SK-N-SH treated with all-trans-retinoic acid at 6 μM for 48 hours (cell line): ENCODE measurements around the gene LIAS.

Experiments
- ATAC-seq: fragments of 200-7000 bp; cut with Tn5 transposase; 3 replicates; pipeline ENCODE4 v1.9.1; 2020; ENCODE audit warnings: mild to moderate bottlenecking, moderate library complexity
- ARNTL ChIP-seq: fragments of 450-650 bp; formaldehyde crosslinking; IDR thresholded peaks from 2 replicates; pipeline ENCODE4 v1.5.0; 2020; ENCODE audit warnings: low read depth, mild to moderate bottlenecking, moderate library complexity, borderline replicate concordance
- BACH2 ChIP-seq: fragments of 250-450 bp; sonication (Bioruptor Pico); IDR thresholded peaks from 2 replicates; pipeline ENCODE4 v1.9.0; 2021; ENCODE audit warnings: mild to moderate bottlenecking, borderline replicate concordance
- CREB5 ChIP-seq: fragments of 250-450 bp; sonication (Bioruptor Pico); IDR thresholded peaks from 2 replicates; pipeline ENCODE4 v1.5.1; 2020; ENCODE audit warnings: low read depth, mild to moderate bottlenecking, moderate library complexity
- CSDC2 ChIP-seq: fragments of 250-450 bp; sonication (Bioruptor Pico); IDR thresholded peaks from 2 replicates; pipeline ENCODE4 v1.5.0; 2020; ENCODE audit warnings: mild to moderate bottlenecking, moderate library complexity
- CSRNP3 ChIP-seq: fragments of 250-450 bp; sonication (Bioruptor Pico); IDR thresholded peaks from 2 replicates; pipeline ENCODE4 v1.5.1; 2021; ENCODE audit warnings: mild to moderate bottlenecking, moderate library complexity
- ESRRG ChIP-seq: fragments of 250-450 bp; sonication (Bioruptor Pico); IDR thresholded peaks from 2 replicates; pipeline ENCODE4 v1.6.1; 2021; ENCODE audit warnings: mild to moderate bottlenecking
- GLIS3 ChIP-seq: fragments of 250-450 bp; sonication (Bioruptor Pico); IDR thresholded peaks from 2 replicates; pipeline ENCODE4 v1.5.0; 2020; ENCODE audit warnings: mild to moderate bottlenecking, moderate library complexity
- OSR1 ChIP-seq: fragments of 250-450 bp; sonication (Bioruptor Pico); IDR thresholded peaks from 2 replicates; pipeline ENCODE4 v1.8.0; 2022; ENCODE audit warnings: moderate library complexity, mild to moderate bottlenecking, inconsistent platforms
- POU6F1 ChIP-seq: fragments of 250-450 bp; sonication (Bioruptor Pico); IDR thresholded peaks from 2 replicates; pipeline ENCODE4 v1.8.0; 2021; ENCODE audit warnings: low read depth, mild to moderate bottlenecking, moderate library complexity, borderline replicate concordance
- PPARA ChIP-seq: fragments of 250-450 bp; sonication (Bioruptor Pico); IDR thresholded peaks from 2 replicates; pipeline ENCODE4 v1.5.0; 2020; ENCODE audit warnings: mild to moderate bottlenecking, borderline replicate concordance
- RARB ChIP-seq: fragments of 250-450 bp; sonication (Bioruptor Pico); IDR thresholded peaks from 2 replicates; pipeline ENCODE4 v1.8.0; 2021; ENCODE audit warnings: mild to moderate bottlenecking, moderate library complexity
- SNAI2 ChIP-seq: fragments of 250-450 bp; sonication (Bioruptor Pico); IDR thresholded peaks from 2 replicates; pipeline ENCODE4 v1.5.0; 2020; ENCODE audit warnings: mild to moderate bottlenecking, moderate library complexity
- TOX ChIP-seq: fragments of 250-450 bp; sonication (Bioruptor Pico); IDR thresholded peaks from 2 replicates; pipeline ENCODE4 v1.8.0; 2021; ENCODE audit warnings: mild to moderate bottlenecking, moderate library complexity, borderline replicate concordance
- TSHZ2 ChIP-seq: fragments of 250-450 bp; sonication (Bioruptor Pico); IDR thresholded peaks from 2 replicates; pipeline ENCODE4 v1.5.0; 2020; ENCODE audit warnings: mild to moderate bottlenecking, moderate library complexity
- ZC3H10 ChIP-seq: fragments of 250-450 bp; sonication (Bioruptor Pico); IDR thresholded peaks from 2 replicates; pipeline ENCODE4 v1.5.1; 2021; ENCODE audit warnings: mild to moderate bottlenecking, moderate library complexity
- ZFP3 ChIP-seq: fragments of 250-450 bp; sonication (Bioruptor Pico); IDR thresholded peaks from 2 replicates; pipeline ENCODE4 v1.5.0; 2020; ENCODE audit warnings: mild to moderate bottlenecking, moderate library complexity
- ZFP30 ChIP-seq: fragments of 450-650 bp; formaldehyde crosslinking; IDR thresholded peaks from 2 replicates; pipeline ENCODE4 v1.5.0; 2022; ENCODE audit warnings: mild to moderate bottlenecking, moderate library complexity
- ZNF70 ChIP-seq: fragments of 450-650 bp; formaldehyde crosslinking; IDR thresholded peaks from 2 replicates; pipeline ENCODE4 v1.5.0; 2020; ENCODE audit warnings: mild to moderate bottlenecking, moderate library complexity
- ZNF8 ChIP-seq: fragments of 450-650 bp; formaldehyde crosslinking; IDR thresholded peaks from 2 replicates; pipeline ENCODE4 v1.5.0; 2020; ENCODE audit warnings: mild to moderate bottlenecking, moderate library complexity

LIAS gene

GRCh38 chr4:39502019-39502663, 43.3 kb downstream of the LIAS start:
- ATAC-seq, result peak; percentile 93
- TF ChIP-seq PPARA (CRISPR knock-in tag) (no peak), POU6F1 (CRISPR knock-in tag) (no peak), ZNF8 (CRISPR knock-in tag) (no peak), SNAI2 (CRISPR knock-in tag) (no peak), ZNF70 (CRISPR knock-in tag) (no peak), ARNTL (CRISPR knock-in tag) (no peak), RARB (CRISPR knock-in tag) (no peak), CSDC2 (CRISPR knock-in tag) (no peak), ZFP3 (no peak), ZFP30 (CRISPR knock-in tag) (no peak), BACH2 (CRISPR knock-in tag) (no peak)
- TF ChIP-seq, all 23 proteins: peak for 0

GRCh38 chr4:39502664-39503035, 43.8 kb downstream of the LIAS start:
- peak; percentile 16; the same call in 1 of the 3 replicates for ATAC-seq

- no peak for ATAC-seq
- TF ChIP-seq CSRNP3, result no peak
- no peak for TF ChIP-seq GLIS3 (CRISPR knock-in tag)
- TF ChIP-seq POU6F1 (CRISPR knock-in tag), result no peak
- TF ChIP-seq TSHZ2, result no peak
- no peak for TF ChIP-seq ZC3H10 (CRISPR knock-in tag)
- no peak for TF ChIP-seq ZFP3
- no peak for TF ChIP-seq ESRRG
- no peak for TF ChIP-seq RARB (CRISPR knock-in tag)
- no peak for TF ChIP-seq OSR1 (CRISPR knock-in tag)
- no peak for TF ChIP-seq ZNF70 (CRISPR knock-in tag)
- no peak for TF ChIP-seq TOX (CRISPR knock-in tag)
- TF ChIP-seq ZFP30 (CRISPR knock-in tag), result no peak
- TF ChIP-seq ZNF8 (CRISPR knock-in tag), result no peak
Measured at GRCh38 chr4:39504538-39504937, 45.7 kb downstream of the LIAS start.

GRCh38 chr4:39505581-39505980, 46.7 kb downstream of the LIAS start:
- ATAC-seq, result no peak
- TF ChIP-seq PPARA (CRISPR knock-in tag), result no peak
- TF ChIP-seq OSR1 (CRISPR knock-in tag), result no peak
- no peak for TF ChIP-seq BACH2 (CRISPR knock-in tag)
- no peak for TF ChIP-seq ARNTL (CRISPR knock-in tag)
- no peak for TF ChIP-seq CREB5 (CRISPR knock-in tag)
- TF ChIP-seq SNAI2 (CRISPR knock-in tag), result no peak
- TF ChIP-seq ESRRG, result no peak
- no peak for TF ChIP-seq TSHZ2
